Measurements from ENCODE around the gene ICAM2. TPM values are rescaled to one million over a fixed set of nuclear protein-coding genes. Genes with fewer than 3 reads are reported as not detected.

Gene ICAM2
- total and polyA plus RNA-seq, 7 donors = 6.0 to 59.5 (median 28.5) TPM

DNA sequence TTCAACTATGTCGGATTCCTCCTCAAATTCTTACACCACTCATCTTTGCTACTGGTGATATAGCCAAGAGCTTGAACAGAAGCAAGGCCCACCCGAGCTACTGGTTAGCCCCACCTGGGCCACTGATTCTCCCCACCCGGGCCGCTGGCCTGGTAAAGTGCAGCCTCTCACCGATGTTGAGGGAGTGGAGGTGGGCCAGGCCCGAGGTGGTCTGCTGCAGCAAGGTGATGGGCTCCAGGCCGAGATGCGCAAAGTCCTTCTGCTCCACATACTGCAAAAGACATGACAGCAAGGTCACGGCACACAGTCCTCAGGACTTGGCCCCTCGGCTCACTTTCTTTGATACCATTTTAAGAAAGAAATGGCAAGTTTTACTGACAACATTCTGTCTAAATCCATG, 32.7 kb upstream of the ICAM2 start:
- Histone ChIP-seq H3K4me1 (no peaks in the 10 kb centered on the region), H3K27me3 (no peaks in the 10 kb centered on the region), H3K4me3 (no peak overlapping the region), H3K9me3 (no peaks in the 10 kb centered on the region), H3K27ac (no peak overlapping the region), H3K36me3 (peaks cover 0 to 88% (median 42%) of the 10 kb centered on the region in 4 donors)
- no peak for TF ChIP-seq EP300 (IDR thresholded peaks at IDR 0.05)
- TF ChIP-seq POLR2AphosphoS5 (IDR thresholded peaks at IDR 0.05) = no peak
- TF ChIP-seq, protein P1, sequence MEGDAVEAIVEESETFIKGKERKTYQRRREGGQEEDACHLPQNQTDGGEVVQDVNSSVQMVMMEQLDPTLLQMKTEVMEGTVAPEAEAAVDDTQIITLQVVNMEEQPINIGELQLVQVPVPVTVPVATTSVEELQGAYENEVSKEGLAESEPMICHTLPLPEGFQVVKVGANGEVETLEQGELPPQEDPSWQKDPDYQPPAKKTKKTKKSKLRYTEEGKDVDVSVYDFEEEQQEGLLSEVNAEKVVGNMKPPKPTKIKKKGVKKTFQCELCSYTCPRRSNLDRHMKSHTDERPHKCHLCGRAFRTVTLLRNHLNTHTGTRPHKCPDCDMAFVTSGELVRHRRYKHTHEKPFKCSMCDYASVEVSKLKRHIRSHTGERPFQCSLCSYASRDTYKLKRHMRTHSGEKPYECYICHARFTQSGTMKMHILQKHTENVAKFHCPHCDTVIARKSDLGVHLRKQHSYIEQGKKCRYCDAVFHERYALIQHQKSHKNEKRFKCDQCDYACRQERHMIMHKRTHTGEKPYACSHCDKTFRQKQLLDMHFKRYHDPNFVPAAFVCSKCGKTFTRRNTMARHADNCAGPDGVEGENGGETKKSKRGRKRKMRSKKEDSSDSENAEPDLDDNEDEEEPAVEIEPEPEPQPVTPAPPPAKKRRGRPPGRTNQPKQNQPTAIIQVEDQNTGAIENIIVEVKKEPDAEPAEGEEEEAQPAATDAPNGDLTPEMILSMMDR (IDR thresholded peaks at IDR 0.05) = no peak
- TF ChIP-seq POLR2A (IDR thresholded peaks at IDR 0.05) = no peak
- WGBS, 2 donors = 96 to 97% methylated on average over 10 of the region's 10 CpGs
- intact Hi-C loops (cut with DNase I) = no loop called here
- DNase-seq = peak; percentile 61

DNA sequence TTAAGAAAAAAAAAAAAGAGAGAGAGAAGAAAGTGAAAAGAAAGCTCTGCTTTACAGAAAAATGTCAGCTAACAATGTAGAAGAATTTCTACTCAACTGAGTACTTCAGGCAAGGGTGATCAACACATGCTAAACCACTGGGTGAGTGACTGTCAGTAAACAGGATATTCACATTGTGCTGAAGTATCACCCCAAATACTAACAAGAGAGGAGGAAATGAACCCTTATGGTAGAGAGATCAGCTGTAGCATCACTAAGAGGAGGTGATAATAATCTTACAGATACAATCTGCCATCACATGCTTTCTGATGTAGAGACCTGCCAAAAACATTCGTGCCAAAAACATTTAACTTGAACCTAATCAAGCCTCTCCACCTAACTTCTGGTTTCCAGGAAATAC, 30.7 kb upstream of the ICAM2 start:
- WGBS, 2 donors = 60 to 70% methylated on average over 1 of the region's 1 CpG
- TF ChIP-seq POLR2AphosphoS5 (IDR thresholded peaks at IDR 0.05) (no peak), EP300 (IDR thresholded peaks at IDR 0.05) (no peak), POLR2A (IDR thresholded peaks at IDR 0.05) (no peak)
- TF ChIP-seq, protein P1 (IDR thresholded peaks at IDR 0.05) = no peak

DNA sequence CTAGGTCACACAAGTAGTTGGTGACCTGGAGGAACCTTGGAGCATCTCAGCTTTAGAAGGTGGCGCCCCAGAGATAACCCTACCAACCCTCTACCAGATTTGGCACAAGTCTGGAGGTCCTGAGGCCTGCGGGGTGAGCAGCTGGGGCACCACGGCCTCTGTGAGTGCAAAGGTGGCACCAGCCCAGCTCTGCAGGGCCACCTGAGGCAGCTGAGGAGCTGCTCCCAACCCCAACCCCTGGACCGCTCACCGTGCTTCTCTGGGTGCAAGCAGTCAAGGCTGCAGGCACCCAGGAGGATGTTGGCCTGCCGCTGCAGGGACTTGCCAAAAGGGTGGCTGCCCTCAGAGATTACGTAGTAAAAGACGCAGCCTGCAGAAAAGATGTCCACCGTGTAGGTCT, 28.4 kb upstream of the ICAM2 start:
- Histone ChIP-seq H3K36me3 (peaks cover 18 to 98% (median 43%) of the 10 kb centered on the region in 4 donors), H3K4me3 (no peak overlapping the region), H3K27me3 (no peaks in the 10 kb centered on the region), H3K9me3 (no peaks in the 10 kb centered on the region), H3K27ac (no peak overlapping the region), H3K4me1 (no peaks in the 10 kb centered on the region)
- no peak for DNase-seq
- intact Hi-C loops (cut with DNase I) = no loop called here
- TF ChIP-seq EP300 (IDR thresholded peaks at IDR 0.05) (no peak), POLR2A (IDR thresholded peaks at IDR 0.05) (no peak), POLR2AphosphoS5 (IDR thresholded peaks at IDR 0.05) (no peak)
- TF ChIP-seq, protein P1 (IDR thresholded peaks at IDR 0.05) = no peak
- WGBS, 2 donors = 94 to 96% methylated on average over 9 of the region's 9 CpGs

More for the DNA sequence above, 30.7 kb upstream of the ICAM2 start:
- Histone ChIP-seq H3K27ac (no peak overlapping the region), H3K9me3 (no peaks in the 10 kb centered on the region), H3K4me3 (no peak overlapping the region), H3K4me1 (no peaks in the 10 kb centered on the region), H3K36me3 (peaks cover 0 to 98% (median 40%) of the 10 kb centered on the region in 4 donors), H3K27me3 (no peaks in the 10 kb centered on the region)
- peak; percentile 4 for DNase-seq
- intact Hi-C loops (cut with DNase I) = no loop called here

DNA sequence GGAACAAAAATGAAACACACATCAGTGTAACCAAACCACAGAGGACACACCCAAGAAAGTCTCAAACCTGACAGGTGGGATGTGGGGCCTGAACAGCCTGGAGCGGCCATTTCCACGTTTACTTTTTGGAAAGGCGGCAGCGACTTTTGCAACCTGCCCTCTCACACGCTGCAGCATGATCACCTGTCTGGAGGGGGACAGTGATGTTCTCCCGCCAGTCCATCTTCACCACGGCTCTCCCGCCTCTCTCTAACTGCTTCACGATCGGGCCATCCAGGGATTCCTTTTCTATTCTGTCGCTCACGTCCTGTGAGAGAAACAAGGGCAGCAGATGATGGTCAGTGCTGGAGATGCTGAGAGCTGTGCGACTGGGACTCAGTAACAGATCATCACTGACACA, 24.7 kb upstream of the ICAM2 start:
- no peak overlapping the region for H3K4me3 ChIP-seq
- H3K27me3 ChIP-seq = no peaks in the 10 kb centered on the region
- intact Hi-C loops (cut with DNase I) = no loop called here
- no peak for TF ChIP-seq POLR2A (IDR thresholded peaks at IDR 0.05)
- TF ChIP-seq, protein P1 (IDR thresholded peaks at IDR 0.05) = no peak
- no peak for TF ChIP-seq POLR2AphosphoS5 (IDR thresholded peaks at IDR 0.05)
- TF ChIP-seq EP300 (IDR thresholded peaks at IDR 0.05) = no peak
- no peaks in the 10 kb centered on the region for H3K4me1 ChIP-seq
- DNase-seq = no peak
- H3K9me3 ChIP-seq = no peaks in the 10 kb centered on the region
- WGBS, 2 donors = 87 to 88% methylated on average over 13 of the region's 13 CpGs
- H3K36me3 ChIP-seq = peaks cover 18 to 76% (median 46%) of the 10 kb centered on the region in 4 donors
- no peak overlapping the region for H3K27ac ChIP-seq

Measured in sigmoid colon (tissue), 7 donors.